Mucosa of descending colon (tissue), 3 donors: Measurements from ENCODE around the gene ARNT2. TPM values are rescaled to one million over a fixed set of nuclear protein-coding genes. Genes with fewer than 3 reads are reported as not detected.

Source experiments
- ATAC-seq: fragments of 200-7000 bp; cut with Tn5 transposase; one replicate; pipeline ENCODE4 v1.9.1; 2020; ENCODE audit warnings: mild to moderate bottlenecking, moderate library complexity
- DNase-seq, 3 donors: peaks; one replicate each; pipeline ENCODE4 v3.0.0-alpha.2; 2020
- H3K36me3 ChIP-seq: fragments of 200-600 bp; one replicate; pipeline ENCODE4 v1.8.0; 2021; ENCODE audit warnings: low read depth, mild to moderate bottlenecking
- H3K4me1 ChIP-seq: fragments of 200-600 bp; one replicate; pipeline ENCODE4 v1.8.0; 2021; ENCODE audit warnings: low read depth, mild to moderate bottlenecking
- H3K4me3 ChIP-seq: fragments of 200-600 bp; one replicate; pipeline ENCODE4 v1.8.0; 2021; ENCODE audit warnings: mild to moderate bottlenecking
- H3K9me3 ChIP-seq: fragments of 200-600 bp; one replicate; pipeline ENCODE4 v1.8.0; 2021; ENCODE audit warnings: mild to moderate bottlenecking
- intact Hi-C, 2 donors: fragments of 100-400 bp; cut with DNase I in 1 of 2; cut with micrococcal nuclease in 1 of 2; formaldehyde crosslinking; loops; one replicate each; pipeline versions ENCODE4 v1.11.0 to v1.11.1; 2022; cut with DNase I, micrococcal nuclease
- total RNA-seq, 3 donors: library from RNA; stranded (reverse); fragmentation: NEBNext Ultra II Directional in 2 of 3; extraction: Animal tissue kit (Norgen Biotek cat#: 25700) in 2 of 3; gene quantifications; one replicate each; pipeline versions ENCODE4 v1.2.1 to v1.2.4, GENCODE V29; 2021 to 2023
- TF ChIP-seq, protein P1 (sequence below): fragments of 200-600 bp; IDR thresholded peaks from one replicate; pipeline ENCODE4 v1.8.0; 2022; ENCODE audit warnings: antibody characterized with exemption, mild to moderate bottlenecking
- donor health status: DM: no; HTN: no; CAD: no; lungs with moderate emphysema.
- donor health status: DM: no; HTN: no; CAD: no.
- donor health status: DM: no; HTN: yes; CAD: no.

Gene ARNT2
- total RNA-seq, 3 donors from 2014 or later, result 2.8 to 11.1 (median 3.2) TPM

DNA sequence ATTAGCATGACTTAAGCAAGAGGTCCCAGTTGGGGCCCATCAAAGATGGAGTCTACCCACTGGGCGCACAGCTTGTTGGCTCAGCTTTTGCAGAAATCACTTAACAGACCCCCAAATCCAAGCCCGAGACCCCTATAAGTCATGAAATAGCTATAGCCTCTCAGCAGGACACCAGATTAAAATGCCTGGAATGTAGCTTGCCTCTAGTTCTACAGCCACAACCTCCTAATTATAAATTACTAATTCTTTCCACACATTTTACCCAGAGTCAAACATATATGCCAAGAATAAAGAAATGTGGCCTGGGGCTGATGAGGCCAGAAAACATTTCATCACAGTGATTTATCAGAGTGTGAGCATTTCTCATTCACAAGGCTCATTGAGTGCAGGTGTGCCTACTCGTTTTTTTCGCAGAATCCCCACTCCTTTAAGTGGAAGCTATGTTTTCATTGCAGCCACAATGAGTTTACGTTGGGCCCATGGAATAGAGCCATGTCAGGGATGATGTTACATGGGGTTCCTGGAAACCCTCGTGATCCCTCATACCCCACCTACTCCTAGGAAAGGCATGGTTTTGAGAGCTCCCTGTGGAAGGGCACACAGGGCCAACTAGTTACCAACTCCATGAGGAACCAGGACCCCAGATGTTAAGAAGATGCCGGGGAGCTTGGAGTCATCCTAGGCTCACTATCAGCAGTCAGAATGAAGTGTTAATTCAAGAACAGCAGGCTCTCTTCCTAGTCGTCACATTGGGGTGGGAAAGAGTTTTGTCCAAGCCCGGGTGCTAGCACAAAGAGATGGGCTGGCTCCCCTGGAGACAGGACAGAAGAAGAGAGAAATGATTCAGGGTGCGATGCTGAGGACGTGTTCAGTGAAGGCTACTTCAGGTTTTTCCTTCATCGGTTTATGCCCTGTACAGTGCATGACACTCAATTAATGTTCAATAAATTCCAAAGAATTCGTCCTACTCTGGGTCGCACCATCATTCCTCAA is 200.7 kb downstream of the ARNT2 start:
- Histone ChIP-seq H3K4me1 (no peaks in the 10 kb centered on the region), H3K9me3 (no peaks in the 10 kb centered on the region), H3K36me3 (no peaks in the 10 kb centered on the region), H3K4me3 (no peak overlapping the region)
- TF ChIP-seq, protein P1, sequence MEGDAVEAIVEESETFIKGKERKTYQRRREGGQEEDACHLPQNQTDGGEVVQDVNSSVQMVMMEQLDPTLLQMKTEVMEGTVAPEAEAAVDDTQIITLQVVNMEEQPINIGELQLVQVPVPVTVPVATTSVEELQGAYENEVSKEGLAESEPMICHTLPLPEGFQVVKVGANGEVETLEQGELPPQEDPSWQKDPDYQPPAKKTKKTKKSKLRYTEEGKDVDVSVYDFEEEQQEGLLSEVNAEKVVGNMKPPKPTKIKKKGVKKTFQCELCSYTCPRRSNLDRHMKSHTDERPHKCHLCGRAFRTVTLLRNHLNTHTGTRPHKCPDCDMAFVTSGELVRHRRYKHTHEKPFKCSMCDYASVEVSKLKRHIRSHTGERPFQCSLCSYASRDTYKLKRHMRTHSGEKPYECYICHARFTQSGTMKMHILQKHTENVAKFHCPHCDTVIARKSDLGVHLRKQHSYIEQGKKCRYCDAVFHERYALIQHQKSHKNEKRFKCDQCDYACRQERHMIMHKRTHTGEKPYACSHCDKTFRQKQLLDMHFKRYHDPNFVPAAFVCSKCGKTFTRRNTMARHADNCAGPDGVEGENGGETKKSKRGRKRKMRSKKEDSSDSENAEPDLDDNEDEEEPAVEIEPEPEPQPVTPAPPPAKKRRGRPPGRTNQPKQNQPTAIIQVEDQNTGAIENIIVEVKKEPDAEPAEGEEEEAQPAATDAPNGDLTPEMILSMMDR, result no peak
- no peak for DNase-seq
- ATAC-seq, result no peak
- intact Hi-C loops, result no loop called here

DNA sequence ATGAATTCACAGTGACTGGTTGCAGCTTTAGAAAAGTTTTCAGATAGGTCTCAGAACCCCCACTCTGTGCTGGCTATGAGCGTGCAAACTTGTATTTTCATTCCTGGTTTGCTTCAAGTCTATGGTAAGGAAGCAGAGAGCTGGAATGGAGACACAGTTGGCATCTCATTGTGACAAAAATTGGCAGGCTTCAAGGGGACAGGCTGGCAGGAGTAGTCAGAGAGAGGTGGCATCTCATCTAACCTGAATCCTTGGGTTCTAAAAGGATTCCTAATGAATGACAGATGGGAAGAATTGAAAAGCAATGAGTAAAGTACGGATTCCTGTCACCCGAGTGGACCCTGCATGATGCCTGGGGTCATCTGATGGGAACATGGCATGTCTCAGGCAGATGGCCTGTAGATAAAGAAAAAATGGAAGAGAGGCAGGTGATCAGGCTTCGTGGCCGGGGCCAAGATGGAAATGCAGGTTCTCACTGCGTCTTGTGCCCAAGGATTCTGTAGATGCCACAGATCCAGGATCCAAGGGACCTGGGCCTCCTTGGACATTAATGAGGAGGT is 201.5 kb downstream of the ARNT2 start:
- ATAC-seq, result no peak
- TF ChIP-seq, protein P1, result no peak
- Histone ChIP-seq H3K36me3 (no peaks in the 10 kb centered on the region), H3K4me3 (no peak overlapping the region), H3K4me1 (no peaks in the 10 kb centered on the region), H3K9me3 (no peaks in the 10 kb centered on the region)
- intact Hi-C loops, result no loop called here
- DNase-seq, result no peak

DNA sequence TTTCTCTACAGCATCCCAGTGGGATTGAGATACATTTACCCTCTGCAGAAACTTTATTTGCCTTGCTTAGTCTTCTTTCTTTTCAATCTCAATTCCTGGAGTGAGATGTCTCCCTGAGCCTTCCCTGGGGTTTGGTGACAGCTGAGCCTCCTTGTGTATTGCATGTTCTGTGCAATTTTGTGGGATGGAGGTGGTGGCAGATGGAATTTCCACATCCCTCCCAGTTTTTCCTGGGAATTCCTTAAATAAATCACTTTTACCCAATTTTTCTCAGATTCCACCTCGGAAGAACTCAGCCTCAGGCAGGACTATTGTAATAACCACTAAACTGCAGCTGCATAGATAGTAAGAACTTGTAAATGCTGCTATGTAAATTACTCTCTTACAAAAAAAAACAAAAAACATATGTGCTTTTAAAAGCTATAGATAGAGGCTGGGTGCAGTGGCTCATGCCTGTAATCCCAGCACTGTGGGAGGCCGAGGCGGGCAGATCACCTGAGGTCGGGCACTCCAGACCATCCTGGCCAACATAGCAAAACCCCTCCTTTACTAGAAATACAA is 202.4 kb downstream of the ARNT2 start:
- TF ChIP-seq, protein P1, result no peak

DNA sequence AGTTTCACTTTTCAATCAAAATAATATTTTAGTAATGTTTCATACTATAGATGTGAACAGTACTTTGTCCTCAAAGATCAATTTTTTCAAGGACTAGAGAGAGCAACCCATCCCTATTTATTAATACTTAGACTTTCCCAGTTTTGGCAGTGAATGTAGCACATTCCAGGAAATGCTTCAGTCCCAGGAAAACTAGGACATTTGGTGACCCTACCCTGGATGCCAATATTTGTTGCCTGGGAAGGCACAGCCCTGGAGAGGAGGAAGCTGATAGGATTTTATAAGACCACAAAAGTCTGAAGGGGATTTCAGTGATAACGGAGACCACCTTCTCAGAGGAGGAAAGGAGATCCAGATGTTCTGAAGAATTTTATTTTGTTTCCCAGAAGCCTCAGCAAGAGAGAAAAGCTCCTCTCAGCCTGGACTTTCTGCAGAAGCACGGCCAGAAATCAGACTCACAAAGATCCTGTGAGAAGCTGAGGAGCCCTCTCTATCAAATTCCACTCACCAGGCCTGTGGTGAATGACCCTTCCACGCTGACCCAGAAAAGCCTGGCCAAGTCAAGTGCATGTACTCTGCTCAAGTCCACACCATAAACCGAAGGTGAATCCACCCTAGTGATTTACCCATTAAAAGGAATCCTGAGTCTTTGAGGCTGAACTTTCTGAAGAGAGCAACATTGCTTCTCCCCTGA is 203.3 kb downstream of the ARNT2 start:
- ATAC-seq (no peak), DNase-seq (no peak)
- no peak overlapping the region for H3K4me3 ChIP-seq
- H3K4me1 ChIP-seq, result no peaks in the 10 kb centered on the region
- TF ChIP-seq, protein P1, result no peak
- H3K36me3 ChIP-seq, result no peaks in the 10 kb centered on the region
- no peaks in the 10 kb centered on the region for H3K9me3 ChIP-seq
- intact Hi-C loops, result no loop called here

More for the DNA sequence above, 202.4 kb downstream of the ARNT2 start:
- Histone ChIP-seq H3K9me3 (no peaks in the 10 kb centered on the region), H3K4me1 (no peaks in the 10 kb centered on the region), H3K36me3 (no peaks in the 10 kb centered on the region), H3K4me3 (no peak overlapping the region)
- DNase-seq, result no peak
- ATAC-seq, result no peak
- intact Hi-C loops, result no loop called here

DNA sequence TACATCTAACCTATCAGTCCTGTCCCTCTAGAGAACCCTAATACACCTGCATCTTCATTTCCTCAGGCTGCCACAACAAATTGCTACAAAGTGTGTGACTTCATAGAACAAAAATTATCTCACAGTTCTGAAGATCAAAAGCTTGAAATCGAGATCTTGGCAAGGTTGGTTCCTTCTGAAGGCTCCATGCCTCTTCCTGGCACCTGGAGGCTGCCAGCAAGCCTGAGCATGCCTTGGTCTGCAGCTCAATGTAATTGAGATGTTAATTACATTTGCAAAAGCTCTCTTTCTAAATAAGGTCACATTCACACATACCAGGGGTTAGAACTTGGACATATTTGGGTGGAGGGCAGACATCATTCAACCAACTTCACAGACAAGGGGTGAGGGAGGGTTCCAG is 204.5 kb downstream of the ARNT2 start:
- no peak for ATAC-seq
- TF ChIP-seq, protein P1, result no peak
- DNase-seq, result no peak
- H3K4me1 ChIP-seq, result no peaks in the 10 kb centered on the region
- H3K36me3 ChIP-seq, result no peaks in the 10 kb centered on the region
- no peaks in the 10 kb centered on the region for H3K9me3 ChIP-seq
- intact Hi-C loops, result no loop called here
- H3K4me3 ChIP-seq, result no peak overlapping the region
